ENCODE data around the gene PPP1R15B.

DNA sequence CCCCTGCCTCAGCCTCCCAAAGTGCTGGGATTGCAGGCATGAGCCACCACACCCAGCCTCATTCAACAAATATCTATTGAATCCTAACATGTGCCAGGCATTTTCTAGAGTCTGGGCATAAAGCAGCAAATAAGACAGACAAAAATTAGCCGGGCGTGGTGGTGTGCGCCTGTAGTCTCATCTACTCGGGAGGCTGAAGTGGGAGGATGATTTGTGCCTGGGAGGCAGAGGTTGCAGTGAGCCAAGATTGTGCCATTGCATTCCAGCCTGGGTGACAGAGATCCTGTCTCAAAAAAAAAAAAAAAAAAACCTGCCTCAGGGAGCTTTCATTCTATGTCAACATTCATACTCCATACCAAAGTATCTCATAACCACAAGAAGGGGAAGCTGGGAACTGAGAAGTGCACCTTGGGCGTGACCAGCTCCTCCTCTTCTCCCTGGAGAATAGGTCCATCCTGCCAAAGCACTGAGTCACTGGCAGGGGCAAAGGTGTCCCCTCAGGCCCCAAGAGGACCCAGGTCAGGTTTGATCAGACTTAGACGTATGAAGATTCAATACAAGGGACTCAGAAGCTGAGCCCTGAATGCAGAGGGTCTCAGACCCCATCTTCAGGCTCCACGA lies 36.8 kb upstream of the PPP1R15B start:
- no peak for TF ChIP-seq CTCF (IDR thresholded peaks at IDR 0.05)
- TF ChIP-seq POLR2A (IDR thresholded peaks at IDR 0.05): no peak

Data from uterus (tissue), 2 donors.